Thyroid gland (tissue), 4 donors: ENCODE data around the gene FRS3.

Source experiments
- POLR2A ChIP-seq, 2 donors: fragments of 450-650 bp; IDR thresholded peaks; one replicate each; pipeline ENCODE4 v1.6.1; 2017; ENCODE audit warnings: antibody characterized with exemption in 2 of 2, mild to moderate bottlenecking in 2 of 2, moderate library complexity in 1 of 2
- TF ChIP-seq, protein P1 (sequence below), 6 experiments: fragments of 200-600 bp in 3 of 6; fragments of 450-650 bp in 3 of 6; sonication (generic) in 3 of 6; IDR thresholded peaks; one replicate each; pipeline ENCODE4 v1.5.1; 2016 to 2019; ENCODE audit warnings: antibody characterized with exemption in 6 of 6, mild to moderate bottlenecking in 2 of 6, inconsistent platforms in 1 of 6, moderate library complexity in 1 of 6

DNA sequence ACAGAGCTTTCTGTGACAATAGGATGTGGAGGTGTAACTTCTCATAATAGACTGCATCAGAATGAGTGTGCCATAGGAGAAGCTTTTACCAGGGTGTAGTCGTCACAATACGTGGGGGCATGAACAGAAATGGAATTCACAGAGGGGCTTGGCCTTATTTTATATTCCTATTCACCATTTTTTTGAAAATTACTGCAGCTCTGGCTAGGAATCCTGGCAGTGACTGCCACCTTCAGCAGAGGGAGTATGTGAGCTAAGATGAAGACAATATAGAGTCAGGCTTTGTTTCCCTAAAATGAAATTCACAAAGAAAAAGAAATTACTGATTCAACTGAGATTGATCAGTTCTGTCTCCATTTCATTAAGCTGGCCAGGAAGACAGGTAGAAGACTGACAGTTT, 21.7 kb upstream of the FRS3 start:
- TF ChIP-seq, protein P1, sequence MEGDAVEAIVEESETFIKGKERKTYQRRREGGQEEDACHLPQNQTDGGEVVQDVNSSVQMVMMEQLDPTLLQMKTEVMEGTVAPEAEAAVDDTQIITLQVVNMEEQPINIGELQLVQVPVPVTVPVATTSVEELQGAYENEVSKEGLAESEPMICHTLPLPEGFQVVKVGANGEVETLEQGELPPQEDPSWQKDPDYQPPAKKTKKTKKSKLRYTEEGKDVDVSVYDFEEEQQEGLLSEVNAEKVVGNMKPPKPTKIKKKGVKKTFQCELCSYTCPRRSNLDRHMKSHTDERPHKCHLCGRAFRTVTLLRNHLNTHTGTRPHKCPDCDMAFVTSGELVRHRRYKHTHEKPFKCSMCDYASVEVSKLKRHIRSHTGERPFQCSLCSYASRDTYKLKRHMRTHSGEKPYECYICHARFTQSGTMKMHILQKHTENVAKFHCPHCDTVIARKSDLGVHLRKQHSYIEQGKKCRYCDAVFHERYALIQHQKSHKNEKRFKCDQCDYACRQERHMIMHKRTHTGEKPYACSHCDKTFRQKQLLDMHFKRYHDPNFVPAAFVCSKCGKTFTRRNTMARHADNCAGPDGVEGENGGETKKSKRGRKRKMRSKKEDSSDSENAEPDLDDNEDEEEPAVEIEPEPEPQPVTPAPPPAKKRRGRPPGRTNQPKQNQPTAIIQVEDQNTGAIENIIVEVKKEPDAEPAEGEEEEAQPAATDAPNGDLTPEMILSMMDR (IDR thresholded peaks at IDR 0.05): peak in 3 of 6 experiments; percentile 5 to 18 (median 15)
- no peak for TF ChIP-seq POLR2A (IDR thresholded peaks at IDR 0.05)
